Measurements from ENCODE around the gene ABTB1.

The ABTB1 gene

GRCh38 chr3:127672429-127673190 is at the start of gene ABTB1:
TSS of gene ABTB1 (plus strand) at chr3:127672952. CDS start at chr3:127673026, 74 bp downstream.
- no peak for TF ChIP-seq MAX (IDR thresholded peaks at IDR 0.05)
- no peak for TF ChIP-seq FOXM1 (IDR thresholded peaks at IDR 0.05; ENCODE audit: borderline replicate concordance, low read depth)
- no peak for TF ChIP-seq EP300 (IDR thresholded peaks at IDR 0.05; ENCODE audit: borderline replicate concordance)

- TF ChIP-seq RAD21 (IDR thresholded peaks at IDR 0.05; ENCODE audit: low read depth), result no peak
- TF ChIP-seq TCF12 (IDR thresholded peaks at IDR 0.05; ENCODE audit: low read depth), result no peak
- TF ChIP-seq CEBPB (IDR thresholded peaks at IDR 0.05), result no peak
- TF ChIP-seq MAX (IDR thresholded peaks at IDR 0.05), result no peak
Observed at GRCh38 chr3:127624063-127624462, 48.7 kb upstream of the ABTB1 start.

- no peak for TF ChIP-seq EP300 (IDR thresholded peaks at IDR 0.05; ENCODE audit: borderline replicate concordance)
- no peak for TF ChIP-seq EGR1 (IDR thresholded peaks at IDR 0.05)
- TF ChIP-seq USF1 (IDR thresholded peaks at IDR 0.05), result no peak
- no peak for TF ChIP-seq ZBTB7A (IDR thresholded peaks at IDR 0.05; ENCODE audit: low read depth)
- no peak for TF ChIP-seq CEBPB (IDR thresholded peaks at IDR 0.05)
- no peak for TF ChIP-seq NFIC (IDR thresholded peaks at IDR 0.05)
- TF ChIP-seq YY1 (IDR thresholded peaks at IDR 0.05; ENCODE audit: low read depth), result no peak
- TF ChIP-seq TAF1 (IDR thresholded peaks at IDR 0.05; ENCODE audit: low read depth), result no peak
- no peak for TF ChIP-seq CREB1 (IDR thresholded peaks at IDR 0.05; ENCODE audit: low read depth)
- no peak for TF ChIP-seq TCF12 (IDR thresholded peaks at IDR 0.05; ENCODE audit: low read depth)
- no peak for TF ChIP-seq TEAD4 (IDR thresholded peaks at IDR 0.05)
- TF ChIP-seq MAX (IDR thresholded peaks at IDR 0.05), result no peak
- TF ChIP-seq REST (IDR thresholded peaks at IDR 0.05; ENCODE audit: low read depth), result no peak
Observed at GRCh38 chr3:127625821-127626220, 46.9 kb upstream of the ABTB1 start.

GRCh38 chr3:127628426-127628787 is 44.3 kb upstream of the ABTB1 start:
- TF ChIP-seq RAD21 (IDR thresholded peaks at IDR 0.05; ENCODE audit: low read depth) (no peak), MAX (IDR thresholded peaks at IDR 0.05) (no peak), YY1 (IDR thresholded peaks at IDR 0.05; ENCODE audit: low read depth) (no peak), EGR1 (IDR thresholded peaks at IDR 0.05) (no peak), TCF12 (IDR thresholded peaks at IDR 0.05; ENCODE audit: low read depth) (no peak), CREB1 (IDR thresholded peaks at IDR 0.05; ENCODE audit: low read depth) (no peak), TAF1 (IDR thresholded peaks at IDR 0.05; ENCODE audit: low read depth) (no peak), CEBPB (IDR thresholded peaks at IDR 0.05) (no peak), REST (IDR thresholded peaks at IDR 0.05; ENCODE audit: low read depth) (no peak), TEAD4 (IDR thresholded peaks at IDR 0.05) (no peak), EP300 (IDR thresholded peaks at IDR 0.05; ENCODE audit: borderline replicate concordance) (no peak), ZBTB7A (IDR thresholded peaks at IDR 0.05; ENCODE audit: low read depth) (no peak)

- TF ChIP-seq REST (IDR thresholded peaks at IDR 0.05; ENCODE audit: low read depth) (peak; percentile 82), MAX (IDR thresholded peaks at IDR 0.05) (peak; percentile 99), USF1 (IDR thresholded peaks at IDR 0.05) (no peak), TCF12 (IDR thresholded peaks at IDR 0.05; ENCODE audit: low read depth) (0 out of 2 replicates have a peak, but pooled peaks have one; percentile 52)
Observed at GRCh38 chr3:127628788-127629466, 43.8 kb upstream of the ABTB1 start, which contains the start of gene PODXL2. TSS of gene PODXL2 (plus strand) at chr3:127629185. CDS start at chr3:127629220, 35 bp downstream.
